ENCODE results near the gene ZMIZ1. TPM values are rescaled to one million over a fixed set of nuclear protein-coding genes. Genes with fewer than 3 reads are reported as not detected.

The ZMIZ1 gene
- total RNA-seq, 1 donor from 2014 or later = 85.2 TPM

- no peak overlapping the region for H3K27ac Mint-ChIP-seq
- H3K4me3 Mint-ChIP-seq (ENCODE audit: low read depth) = no peak overlapping the region
- H3K4me1 Mint-ChIP-seq (ENCODE audit: low read depth) = peaks cover 53% of the 10 kb centered on the region
- no peaks in the 10 kb centered on the region for H3K36me3 Mint-ChIP-seq (ENCODE audit: insufficient read depth)
- TF ChIP-seq CTCF (IDR thresholded peaks at IDR 0.05; ENCODE audit: unreplicated experiment) = no peak
- DNase-seq (ENCODE audit: low spot score, unreplicated experiment) = no peak
- H3K9me3 Mint-ChIP-seq (ENCODE audit: low read depth) = no peaks in the 10 kb centered on the region
- no peaks in the 10 kb centered on the region for H3K27me3 Mint-ChIP-seq
Measured at GRCh38 chr10:79079054-79079397, 10.3 kb downstream of the ZMIZ1 start.

- no peak overlapping the region for H3K4me3 Mint-ChIP-seq (ENCODE audit: low read depth)
Measured at GRCh38 chr10:79079490-79080355, 11.0 kb downstream of the ZMIZ1 start.

GRCh38 chr10:79081353-79082034 is 12.7 kb downstream of the ZMIZ1 start:
- Mint-ChIP-seq H3K4me3 (ENCODE audit: low read depth) (no peak overlapping the region), H3K4me1 (ENCODE audit: low read depth) (peaks cover 48% of the 10 kb centered on the region), H3K27ac (peak overlapping the region; percentile 59), H3K9me3 (ENCODE audit: low read depth) (no peaks in the 10 kb centered on the region), H3K36me3 (ENCODE audit: insufficient read depth) (no peaks in the 10 kb centered on the region), H3K27me3 (no peaks in the 10 kb centered on the region)
- no peak for TF ChIP-seq CTCF (IDR thresholded peaks at IDR 0.05; ENCODE audit: unreplicated experiment)
- DNase-seq (ENCODE audit: low spot score, unreplicated experiment) = no peak

More at GRCh38 chr10:79079490-79080355, 11.0 kb downstream of the ZMIZ1 start:
- H3K4me1 Mint-ChIP-seq (ENCODE audit: low read depth) = peaks cover 56% of the 10 kb centered on the region
- no peaks in the 10 kb centered on the region for H3K36me3 Mint-ChIP-seq (ENCODE audit: insufficient read depth)
- H3K27me3 Mint-ChIP-seq = no peaks in the 10 kb centered on the region
- TF ChIP-seq CTCF (IDR thresholded peaks at IDR 0.05; ENCODE audit: unreplicated experiment) = no peak
- H3K9me3 Mint-ChIP-seq (ENCODE audit: low read depth) = no peaks in the 10 kb centered on the region
- no peak for DNase-seq (ENCODE audit: low spot score, unreplicated experiment)
- H3K27ac Mint-ChIP-seq = peak overlapping the region; percentile 64

GRCh38 chr10:79082035-79082373 is 13.2 kb downstream of the ZMIZ1 start:
- TF ChIP-seq CTCF (IDR thresholded peaks at IDR 0.05; ENCODE audit: unreplicated experiment) = no peak
- H3K27me3 Mint-ChIP-seq = no peaks in the 10 kb centered on the region
- no peaks in the 10 kb centered on the region for H3K36me3 Mint-ChIP-seq (ENCODE audit: insufficient read depth)
- H3K4me3 Mint-ChIP-seq (ENCODE audit: low read depth) = no peak overlapping the region
- no peak for DNase-seq (ENCODE audit: low spot score, unreplicated experiment)
- H3K27ac Mint-ChIP-seq = no peak overlapping the region
- H3K4me1 Mint-ChIP-seq (ENCODE audit: low read depth) = peaks cover 48% of the 10 kb centered on the region
- H3K9me3 Mint-ChIP-seq (ENCODE audit: low read depth) = no peaks in the 10 kb centered on the region

GRCh38 chr10:79082631-79083596 is 14.1 kb downstream of the ZMIZ1 start:
- H3K4me3 Mint-ChIP-seq (ENCODE audit: low read depth) = no peak overlapping the region
- DNase-seq (ENCODE audit: low spot score, unreplicated experiment) = no peak
- TF ChIP-seq CTCF (IDR thresholded peaks at IDR 0.05; ENCODE audit: unreplicated experiment) = no peak
- no peaks in the 10 kb centered on the region for H3K36me3 Mint-ChIP-seq (ENCODE audit: insufficient read depth)
- no peaks in the 10 kb centered on the region for H3K27me3 Mint-ChIP-seq
- peaks cover 52% of the 10 kb centered on the region for H3K4me1 Mint-ChIP-seq (ENCODE audit: low read depth)
- peak overlapping the region; percentile 96 for H3K27ac Mint-ChIP-seq
- no peaks in the 10 kb centered on the region for H3K9me3 Mint-ChIP-seq (ENCODE audit: low read depth)
